OCI-LY7 (cell line): Measurements from ENCODE around the gene DIPK1A. TPM values are rescaled to one million over a fixed set of nuclear protein-coding genes. Genes with fewer than 3 reads are reported as not detected.

Source experiments
- BruUV-seq: library from RNA; stranded (reverse); fragments of 400-500 nt; replicated peaks from 2 replicates; lab custom pipeline; 2021; lab: Mats Ljungman, UMichigan
- CTCF ChIA-PET: fragments of 300-600 bp; sonication (Branson Sonifier 250); formaldehyde crosslinking; loops from one replicate; lab custom pipeline; 2022; ENCODE audit warnings: antibody characterized with exemption; ENCODE audit not compliant: unreplicated experiment; lab: Charles Lee
- POLR2A ChIA-PET: fragments of 300-600 bp; sonication (Branson Sonifier 250); formaldehyde crosslinking; loops from one replicate; lab custom pipeline; 2022; ENCODE audit warnings: antibody characterized with exemption; lab: Charles Lee
- DNase-seq: peaks from one replicate; pipeline ENCODE4 v3.0.0-alpha.2; 2015; ENCODE audit warnings: low spot score
- H2AFZ ChIP-seq: fragments of 200-600 bp; sonication (generic), shearing (Covaris generic); 2 replicates; pipeline ENCODE4 v1.6.1; 2014; ENCODE audit warnings: mild to moderate bottlenecking, antibody characterized with exemption, low read length, moderate library complexity
- H3K27ac ChIP-seq: fragments of 200-600 bp; sonication (generic); 2 replicates; pipeline ENCODE4 v1.5.1; 2014; ENCODE audit warnings: mixed run types, low read depth, mild to moderate bottlenecking, moderate library complexity, low read length, inconsistent platforms; ENCODE audit not compliant: poor library complexity, severe bottlenecking
- H3K36me3 ChIP-seq: fragments of 200-600 bp; sonication (generic); 2 replicates; pipeline ENCODE4 v1.6.1; 2014; ENCODE audit warnings: mild to moderate bottlenecking, antibody characterized with exemption, low read length, moderate library complexity, mixed read lengths; ENCODE audit not compliant: insufficient read depth
- H3K4me1 ChIP-seq: fragments of 200-600 bp; sonication (generic); 2 replicates; pipeline ENCODE4 v1.5.1; 2014; ENCODE audit warnings: mild to moderate bottlenecking, low read length; ENCODE audit not compliant: insufficient read depth, poor library complexity, severe bottlenecking
- H3K4me2 ChIP-seq: fragments of 200-600 bp; sonication (generic); 2 replicates; pipeline ENCODE4 v1.6.1; 2014; ENCODE audit warnings: mild to moderate bottlenecking, low read length
- H3K4me3 ChIP-seq: fragments of 200-600 bp; sonication (generic); 2 replicates; pipeline ENCODE4 v1.5.1; 2014; ENCODE audit warnings: mild to moderate bottlenecking, low read depth, low read length; ENCODE audit not compliant: poor library complexity, severe bottlenecking
- H3K79me2 ChIP-seq: fragments of 200-600 bp; sonication (generic); 2 replicates; pipeline ENCODE4 v1.6.1; 2016; ENCODE audit warnings: low read depth, mild to moderate bottlenecking, low read length, moderate library complexity, mixed read lengths; ENCODE audit not compliant: insufficient read depth
- H3K9me2 ChIP-seq: fragments of 200-600 bp; sonication (generic); 2 replicates; pipeline ENCODE4 v1.6.1; 2016; ENCODE audit warnings: mild to moderate bottlenecking, low read length, mixed read lengths; ENCODE audit not compliant: insufficient read depth
- H3K9me3 ChIP-seq: fragments of 200-600 bp; sonication (generic); 2 replicates; pipeline ENCODE4 v1.6.1; 2014; ENCODE audit warnings: mild to moderate bottlenecking, mixed run types, low read length, mixed read lengths
- H4K20me1 ChIP-seq: fragments of 200-600 bp; sonication (generic); 2 replicates; pipeline ENCODE4 v1.6.1; 2014; ENCODE audit warnings: mild to moderate bottlenecking, antibody characterized with exemption, low read length, moderate library complexity, mixed read lengths; ENCODE audit not compliant: insufficient read depth
- EZH2phosphoT487 ChIP-seq: fragments of 200-600 bp; sonication (generic); IDR thresholded peaks from 2 replicates; pipeline ENCODE4 v1.6.1; 2018; ENCODE audit warnings: low read depth, borderline replicate concordance, mild to moderate bottlenecking, mixed run types, antibody characterized with exemption, low read length, moderate library complexity, mixed read lengths
- intact Hi-C: fragments of 100-400 bp; cut with micrococcal nuclease; formaldehyde crosslinking; loops from one replicate; pipeline ENCODE4 v1.10.0; 2022; ENCODE audit not compliant: unreplicated experiment
- total RNA-seq, 2 experiments: library from RNA; depleted of rRNA in 1 of 2; stranded (reverse); fragments of >200 nt in 1 of 2; shearing (Covaris generic) in 1 of 2; gene quantifications; 2 replicates each; pipeline ENCODE4 v1.2.3, GENCODE V29; 2014 to 2022
- TF ChIP-seq, protein P1 (sequence below): fragments of 200-600 bp; sonication (generic); conservative IDR thresholded peaks from 2 replicates; pipeline ENCODE4 v1.5.1; 2014; ENCODE audit warnings: mild to moderate bottlenecking, antibody characterized with exemption, low read length, moderate library complexity, mixed read lengths

Gene DIPK1A
- total RNA-seq, 2 experiments from 2014 or later = 13.0 to 25.4 TPM

DNA sequence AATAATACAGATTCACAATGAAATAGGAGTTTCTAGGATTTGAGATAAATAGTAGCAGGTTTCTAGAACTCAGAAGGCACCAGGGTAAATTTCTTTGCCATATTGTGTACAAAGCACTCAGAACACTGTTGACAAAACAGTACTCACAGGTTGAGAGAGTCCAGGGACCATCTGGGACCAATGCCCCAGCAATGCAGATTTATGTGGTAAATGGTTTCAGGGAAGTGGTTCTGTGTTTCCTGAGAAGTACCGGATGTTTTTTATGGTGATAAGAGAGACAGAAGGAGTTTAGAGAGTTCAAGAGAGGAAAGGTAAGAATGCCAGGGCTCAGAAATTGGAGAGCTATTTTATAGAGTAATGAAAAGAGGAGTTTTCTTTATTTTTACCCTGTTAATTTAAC lies 29.6 kb upstream of the DIPK1A start:
- no peak overlapping the region for H3K27ac ChIP-seq
- H2AFZ ChIP-seq = peak overlapping the region; percentile 15; the same call in 1 of the 2 replicates
- peak; percentile 58 for DNase-seq
- no peaks in the 10 kb centered on the region for H4K20me1 ChIP-seq
- BruUV-seq = no TSS peak
- H3K9me2 ChIP-seq = no peaks in the 10 kb centered on the region
- H3K4me1 ChIP-seq = peaks cover 43% of the 10 kb centered on the region
- H3K9me3 ChIP-seq = no peaks in the 10 kb centered on the region
- CTCF ChIA-PET = interaction anchor here (1.4 kb wide), 1 partner anchor 15 kb away, joined by 6 read pairs; no protein-coding TSS in a partner anchor
- no peaks in the 10 kb centered on the region for H3K36me3 ChIP-seq
- H3K4me3 ChIP-seq = no peak overlapping the region
- H3K4me2 ChIP-seq = peak overlapping the region; percentile 46
- TF ChIP-seq, protein P1, sequence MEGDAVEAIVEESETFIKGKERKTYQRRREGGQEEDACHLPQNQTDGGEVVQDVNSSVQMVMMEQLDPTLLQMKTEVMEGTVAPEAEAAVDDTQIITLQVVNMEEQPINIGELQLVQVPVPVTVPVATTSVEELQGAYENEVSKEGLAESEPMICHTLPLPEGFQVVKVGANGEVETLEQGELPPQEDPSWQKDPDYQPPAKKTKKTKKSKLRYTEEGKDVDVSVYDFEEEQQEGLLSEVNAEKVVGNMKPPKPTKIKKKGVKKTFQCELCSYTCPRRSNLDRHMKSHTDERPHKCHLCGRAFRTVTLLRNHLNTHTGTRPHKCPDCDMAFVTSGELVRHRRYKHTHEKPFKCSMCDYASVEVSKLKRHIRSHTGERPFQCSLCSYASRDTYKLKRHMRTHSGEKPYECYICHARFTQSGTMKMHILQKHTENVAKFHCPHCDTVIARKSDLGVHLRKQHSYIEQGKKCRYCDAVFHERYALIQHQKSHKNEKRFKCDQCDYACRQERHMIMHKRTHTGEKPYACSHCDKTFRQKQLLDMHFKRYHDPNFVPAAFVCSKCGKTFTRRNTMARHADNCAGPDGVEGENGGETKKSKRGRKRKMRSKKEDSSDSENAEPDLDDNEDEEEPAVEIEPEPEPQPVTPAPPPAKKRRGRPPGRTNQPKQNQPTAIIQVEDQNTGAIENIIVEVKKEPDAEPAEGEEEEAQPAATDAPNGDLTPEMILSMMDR = no peak
- TF ChIP-seq EZH2phosphoT487 = no peak
- H3K79me2 ChIP-seq = no peaks in the 10 kb centered on the region
- POLR2A ChIA-PET = interaction anchor here (0.8 to 4.0 kb wide), 8 partner anchors 10 to 106 kb away, joined by 3 to 41 read pairs (median 7); partner anchors contain the start of gene DIPK1A
- intact Hi-C loops = no loop called here

DNA sequence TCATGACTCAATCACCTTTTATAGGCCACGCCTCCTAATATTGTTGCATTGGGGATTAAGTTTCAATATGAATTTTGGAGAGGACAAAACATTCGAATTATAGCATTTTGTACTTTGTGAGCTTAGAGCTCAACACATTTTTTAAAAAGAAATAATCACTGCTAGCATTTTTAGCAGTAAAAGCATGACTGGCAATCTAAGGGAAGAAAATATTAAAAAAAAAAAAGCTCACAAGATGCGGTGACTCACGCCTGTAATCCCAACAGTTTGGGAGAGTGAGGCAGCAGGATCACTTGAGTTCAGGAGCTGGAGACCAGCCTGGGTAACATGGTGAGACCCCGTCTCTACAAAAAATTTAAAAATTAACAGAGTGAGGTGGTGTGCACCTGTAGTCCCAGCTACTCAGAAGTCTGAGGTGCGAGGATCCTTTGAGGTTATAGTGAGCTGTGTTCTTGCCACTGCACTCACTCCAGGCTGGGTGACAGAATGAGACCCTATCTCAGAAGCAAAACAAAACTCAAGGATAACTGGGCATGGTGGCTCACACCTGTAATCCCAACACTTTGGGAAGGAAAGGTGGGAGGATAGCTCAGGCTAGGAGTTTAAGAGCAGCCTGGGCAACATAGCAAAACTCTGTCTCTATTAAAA lies 28.8 kb upstream of the DIPK1A start:
- no peak overlapping the region; the same call in 1 of the 2 replicates for H2AFZ ChIP-seq
- H3K9me3 ChIP-seq = no peaks in the 10 kb centered on the region
- H3K4me2 ChIP-seq = peak overlapping the region; percentile 46; the same call in 1 of the 2 replicates
- BruUV-seq = no TSS peak
- DNase-seq = no peak
- no peaks in the 10 kb centered on the region for H3K36me3 ChIP-seq
- no peaks in the 10 kb centered on the region for H3K79me2 ChIP-seq
- peaks cover 38% of the 10 kb centered on the region for H3K4me1 ChIP-seq
- no peak overlapping the region for H3K27ac ChIP-seq
- ChIA-PET CTCF (interaction anchor here (0.7 to 1.4 kb wide), 2 partner anchors 14 to 35 kb away, joined by 3 to 6 read pairs; no protein-coding TSS in a partner anchor), POLR2A (interaction anchor here (0.6 to 4.0 kb wide), 14 partner anchors 9 to 130 kb away, joined by 3 to 41 read pairs (median 4); partner anchors contain the start of gene DIPK1A)
- no peaks in the 10 kb centered on the region for H3K9me2 ChIP-seq
- no peaks in the 10 kb centered on the region for H4K20me1 ChIP-seq
- no peak for TF ChIP-seq EZH2phosphoT487
- TF ChIP-seq, protein P1 = no peak
- no peak overlapping the region for H3K4me3 ChIP-seq
- intact Hi-C loops = no loop called here

DNA sequence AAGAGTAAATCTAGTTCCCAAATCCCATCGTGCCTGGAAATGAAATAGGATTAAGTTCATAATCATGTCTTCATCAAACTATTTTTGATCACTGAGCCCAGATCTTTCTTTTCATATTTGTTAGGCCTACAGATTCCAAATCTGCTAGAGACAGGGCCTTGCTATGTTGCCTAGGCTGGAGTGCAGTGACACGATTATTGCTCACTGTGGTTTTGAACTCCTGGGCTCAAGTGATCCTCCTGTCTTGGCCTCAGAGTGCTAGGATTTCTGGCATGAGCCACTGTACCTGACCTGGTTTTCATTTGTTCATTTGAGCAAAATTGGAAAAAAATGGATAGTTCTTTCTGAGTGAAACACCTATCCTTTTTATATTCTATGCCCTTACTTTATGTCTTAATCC lies 28.0 kb upstream of the DIPK1A start:
- H3K4me3 ChIP-seq = no peak overlapping the region
- H3K79me2 ChIP-seq = no peaks in the 10 kb centered on the region
- TF ChIP-seq EZH2phosphoT487 = no peak
- H2AFZ ChIP-seq = no peak overlapping the region
- H3K27ac ChIP-seq = no peak overlapping the region
- no peaks in the 10 kb centered on the region for H3K9me2 ChIP-seq
- no peak for DNase-seq
- CTCF ChIA-PET = no interaction called here
- no peak overlapping the region for H3K4me2 ChIP-seq
- no peaks in the 10 kb centered on the region for H3K36me3 ChIP-seq
- intact Hi-C loops = no loop called here
- H3K9me3 ChIP-seq = no peaks in the 10 kb centered on the region
- BruUV-seq = no TSS peak
- POLR2A ChIA-PET = interaction anchor here (0.9 to 4.0 kb wide), 6 partner anchors 12 to 129 kb away, joined by 3 to 41 read pairs (median 5); partner anchors contain the start of gene DIPK1A
- no peaks in the 10 kb centered on the region for H4K20me1 ChIP-seq
- H3K4me1 ChIP-seq = peaks cover 33% of the 10 kb centered on the region
